Thyroid gland (tissue), 4 donors: Measurements from ENCODE around the gene PPDPF. TPM values are rescaled to one million over a fixed set of nuclear protein-coding genes. Genes with fewer than 3 reads are reported as not detected.

Experiments used
- DNase-seq, 2 donors: peaks; one replicate each; pipeline ENCODE4 v3.0.0-alpha.2; 2019
- H3K27ac ChIP-seq, 3 donors: fragments of 200-600 bp; sonication (generic); 1 replicate in 2 of 3; 2 replicates in 1 of 3; pipeline ENCODE4 v1.5.1; 2016 to 2019; ENCODE audit warnings: mild to moderate bottlenecking in 1 of 3, moderate library complexity in 1 of 3
- H3K27me3 ChIP-seq: fragments of 200-600 bp; sonication (generic); one replicate; pipeline ENCODE4 v1.5.1; 2019
- H3K36me3 ChIP-seq, 2 donors: fragments of 200-600 bp; sonication (generic); one replicate each; pipeline ENCODE4 v1.5.1; 2016 to 2019
- H3K4me1 ChIP-seq, 2 donors: fragments of 200-600 bp; sonication (generic); one replicate each; pipeline ENCODE4 v1.5.1; 2017 to 2019
- H3K4me3 ChIP-seq, 3 donors: fragments of 200-600 bp; sonication (generic); replicated peaks in 1 of 3; 1 replicate in 2 of 3; 2 replicates in 1 of 3; pipeline ENCODE4 v1.5.1; 2016; ENCODE audit warnings: mild to moderate bottlenecking in 1 of 3
- H3K9me3 ChIP-seq: fragments of 200-600 bp; sonication (generic); one replicate; pipeline ENCODE4 v1.5.1; 2017
- POLR2A ChIP-seq, 2 donors: fragments of 450-650 bp; IDR thresholded peaks; one replicate each; pipeline ENCODE4 v1.6.1; 2017; ENCODE audit warnings: antibody characterized with exemption in 2 of 2, mild to moderate bottlenecking in 2 of 2, moderate library complexity in 1 of 2
- WGBS, 2 donors: methylation state at CpG; one replicate each; pipeline ENCODE4 v1.1.5; 2017; 5-methylcytosine and 5-hydroxymethylcytosine counted together
- intact Hi-C: fragments of 100-400 bp; cut with DNase I; formaldehyde crosslinking; loops from one replicate; pipeline ENCODE4 v1.15.1; 2023
- total RNA-seq, 4 donors: library from RNA; depleted of rRNA; stranded (reverse); fragments of >200 nt; gene quantifications; one replicate each; pipeline ENCODE4 v1.2.3, GENCODE V29; 2016
- TF ChIP-seq, protein P1 (sequence below), 6 experiments: fragments of 200-600 bp in 3 of 6; fragments of 450-650 bp in 3 of 6; sonication (generic) in 3 of 6; IDR thresholded peaks; one replicate each; pipeline ENCODE4 v1.5.1; 2016 to 2019; ENCODE audit warnings: antibody characterized with exemption in 6 of 6, mild to moderate bottlenecking in 2 of 6, inconsistent platforms in 1 of 6, moderate library complexity in 1 of 6

Gene PPDPF
- total RNA-seq, 4 donors from 2014 or later, result 82.0 to 226 (median 146) TPM

DNA sequence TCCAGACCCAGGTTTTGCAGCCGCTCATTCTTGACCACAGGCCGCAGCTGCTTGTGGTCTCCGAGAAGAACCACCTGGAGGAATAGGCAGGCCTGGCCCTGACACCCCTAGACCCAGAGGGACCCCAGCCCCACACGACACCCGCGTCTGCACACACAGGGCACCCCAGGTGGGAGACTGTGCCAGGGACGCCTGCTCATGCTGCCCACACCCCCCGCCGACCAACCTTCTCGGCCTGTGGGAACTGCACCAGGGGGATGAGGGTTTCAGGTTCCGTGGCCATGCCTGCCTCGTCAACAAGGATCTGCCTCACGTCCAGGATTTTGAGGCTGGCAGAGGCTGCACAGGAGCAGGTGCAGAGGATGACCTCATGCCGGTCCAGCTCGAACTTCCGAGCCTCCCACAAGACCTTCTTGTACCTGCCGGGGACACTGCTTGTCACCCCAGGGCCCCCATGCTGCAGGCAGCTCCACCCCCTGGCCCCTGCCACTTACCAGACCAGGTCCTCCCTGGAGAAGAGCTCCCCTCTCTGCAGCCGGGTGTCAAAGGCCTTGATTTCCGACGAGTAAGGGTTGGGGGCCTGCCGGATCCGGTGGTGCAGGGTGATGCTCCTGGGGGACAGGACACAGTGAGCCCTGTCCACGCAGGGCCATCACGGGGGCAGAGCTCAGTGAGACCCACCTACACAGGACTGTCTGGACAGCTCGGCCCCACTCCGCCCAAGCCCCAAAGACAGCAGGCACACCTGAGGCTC is 40.5 kb downstream of the PPDPF start:
- WGBS, 2 donors, result 89 to 94% methylated on average over 10 to 14 of the region's 26 CpGs
- Histone ChIP-seq H3K36me3 (peaks cover 44 to 55% of the 10 kb centered on the region in 2 donors), H3K27ac (no peak overlapping the region), H3K9me3 (no peaks in the 10 kb centered on the region), H3K27me3 (no peaks in the 10 kb centered on the region), H3K4me3 (no peak overlapping the region), H3K4me1 (no peaks in the 10 kb centered on the region)
- TF ChIP-seq POLR2A (IDR thresholded peaks at IDR 0.05), result no peak
- TF ChIP-seq, protein P1, sequence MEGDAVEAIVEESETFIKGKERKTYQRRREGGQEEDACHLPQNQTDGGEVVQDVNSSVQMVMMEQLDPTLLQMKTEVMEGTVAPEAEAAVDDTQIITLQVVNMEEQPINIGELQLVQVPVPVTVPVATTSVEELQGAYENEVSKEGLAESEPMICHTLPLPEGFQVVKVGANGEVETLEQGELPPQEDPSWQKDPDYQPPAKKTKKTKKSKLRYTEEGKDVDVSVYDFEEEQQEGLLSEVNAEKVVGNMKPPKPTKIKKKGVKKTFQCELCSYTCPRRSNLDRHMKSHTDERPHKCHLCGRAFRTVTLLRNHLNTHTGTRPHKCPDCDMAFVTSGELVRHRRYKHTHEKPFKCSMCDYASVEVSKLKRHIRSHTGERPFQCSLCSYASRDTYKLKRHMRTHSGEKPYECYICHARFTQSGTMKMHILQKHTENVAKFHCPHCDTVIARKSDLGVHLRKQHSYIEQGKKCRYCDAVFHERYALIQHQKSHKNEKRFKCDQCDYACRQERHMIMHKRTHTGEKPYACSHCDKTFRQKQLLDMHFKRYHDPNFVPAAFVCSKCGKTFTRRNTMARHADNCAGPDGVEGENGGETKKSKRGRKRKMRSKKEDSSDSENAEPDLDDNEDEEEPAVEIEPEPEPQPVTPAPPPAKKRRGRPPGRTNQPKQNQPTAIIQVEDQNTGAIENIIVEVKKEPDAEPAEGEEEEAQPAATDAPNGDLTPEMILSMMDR (IDR thresholded peaks at IDR 0.05), result no peak
- no peak for DNase-seq
- intact Hi-C loops, result no loop called here

DNA sequence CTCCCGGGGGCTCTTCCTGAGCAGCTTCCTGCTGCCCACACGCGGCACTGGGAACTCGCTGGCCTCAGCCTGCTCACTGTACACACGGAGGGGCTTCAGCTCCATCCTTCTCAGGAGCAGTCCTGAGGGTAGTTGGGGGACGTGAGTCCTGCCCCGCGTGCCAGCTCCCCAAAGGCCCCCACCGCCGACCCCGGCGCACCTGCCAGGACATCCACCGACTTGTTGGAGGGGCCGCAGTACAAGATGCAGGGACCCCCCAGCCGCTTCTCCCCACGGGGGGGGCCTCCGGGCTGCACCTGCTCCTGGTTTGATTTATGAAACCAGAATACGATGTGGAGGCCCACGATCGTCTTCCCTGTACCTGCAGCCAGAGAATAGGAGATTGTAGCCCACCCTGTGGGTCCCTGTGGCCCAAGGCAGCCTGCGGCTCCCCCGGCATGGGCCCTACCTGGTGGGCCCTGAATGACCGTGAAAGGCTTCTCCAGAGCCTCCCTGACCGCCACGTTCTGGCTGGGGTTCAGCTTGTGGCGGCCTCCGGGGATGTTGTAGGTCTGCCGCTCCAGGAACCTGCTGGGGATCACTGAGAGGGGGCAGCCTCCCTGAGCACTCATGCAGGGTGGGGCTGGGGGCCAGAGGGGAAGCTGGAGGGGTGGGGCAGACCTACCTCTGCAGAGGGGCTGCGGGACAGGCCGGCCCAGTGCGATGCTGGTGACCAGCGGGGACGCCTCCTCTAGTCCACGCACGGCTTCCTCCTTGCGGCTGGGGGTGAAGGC is 41.2 kb downstream of the PPDPF start:
- Histone ChIP-seq H3K36me3 (peaks cover 44 to 55% of the 10 kb centered on the region in 2 donors), H3K9me3 (no peaks in the 10 kb centered on the region), H3K27ac (no peak overlapping the region), H3K27me3 (no peaks in the 10 kb centered on the region), H3K4me3 (no peak overlapping the region), H3K4me1 (no peaks in the 10 kb centered on the region)
- no peak for DNase-seq
- 83 to 94% methylated on average over 5 to 17 of the region's 36 CpGs for WGBS, 2 donors
- intact Hi-C loops, result no loop called here
- TF ChIP-seq POLR2A (IDR thresholded peaks at IDR 0.05), result no peak
- TF ChIP-seq, protein P1 (IDR thresholded peaks at IDR 0.05), result no peak

DNA sequence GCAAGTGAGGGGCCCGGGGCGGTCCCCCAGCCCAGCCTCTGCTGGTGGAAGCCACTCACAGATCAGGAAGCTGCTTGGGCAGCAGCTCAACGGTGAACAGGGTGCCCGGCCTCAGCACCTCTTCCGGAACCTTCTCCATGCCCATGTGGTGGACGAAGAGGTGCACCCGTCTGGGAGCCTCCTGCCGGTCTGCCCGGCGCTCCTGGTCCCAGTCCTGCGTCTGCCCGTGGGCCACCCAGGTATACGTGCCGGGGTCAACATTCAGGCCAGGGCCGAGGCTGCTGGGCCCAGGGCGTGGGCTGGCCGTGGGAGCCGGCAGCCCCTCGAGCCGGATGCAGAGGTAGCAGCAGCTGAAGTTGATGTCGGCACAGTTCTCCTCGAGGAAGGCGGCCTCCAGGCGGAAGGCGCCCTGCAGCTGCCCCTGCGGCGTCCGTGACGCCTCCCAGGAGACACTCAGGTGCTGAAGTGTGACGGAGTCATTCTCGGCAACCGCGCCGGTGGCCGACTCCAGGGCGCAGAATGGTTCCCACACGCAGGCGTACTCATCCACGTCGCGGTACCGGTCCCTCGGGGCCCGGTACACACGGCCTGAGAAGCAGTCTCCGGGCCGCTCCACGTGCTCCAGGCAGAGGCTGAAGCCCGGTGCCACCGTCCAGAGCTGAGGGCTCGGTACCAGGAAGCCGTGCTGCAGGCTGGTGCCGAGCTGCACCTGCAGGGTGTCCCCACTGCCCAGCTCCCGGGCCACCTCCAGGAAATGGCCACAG is 42.1 kb downstream of the PPDPF start:
- intact Hi-C loops, result no loop called here
- no peak overlapping the region for H3K4me3 ChIP-seq
- H3K9me3 ChIP-seq, result no peaks in the 10 kb centered on the region
- no peaks in the 10 kb centered on the region for H3K4me1 ChIP-seq
- DNase-seq, result no peak
- no peaks in the 10 kb centered on the region for H3K27me3 ChIP-seq
- no peak for TF ChIP-seq POLR2A (IDR thresholded peaks at IDR 0.05)
- TF ChIP-seq, protein P1 (IDR thresholded peaks at IDR 0.05), result no peak
- H3K27ac ChIP-seq, result no peak overlapping the region
- WGBS, 2 donors, result 83 to 95% methylated on average over 7 to 30 of the region's 54 CpGs
- peaks cover 44 to 55% of the 10 kb centered on the region in 2 donors for H3K36me3 ChIP-seq

DNA sequence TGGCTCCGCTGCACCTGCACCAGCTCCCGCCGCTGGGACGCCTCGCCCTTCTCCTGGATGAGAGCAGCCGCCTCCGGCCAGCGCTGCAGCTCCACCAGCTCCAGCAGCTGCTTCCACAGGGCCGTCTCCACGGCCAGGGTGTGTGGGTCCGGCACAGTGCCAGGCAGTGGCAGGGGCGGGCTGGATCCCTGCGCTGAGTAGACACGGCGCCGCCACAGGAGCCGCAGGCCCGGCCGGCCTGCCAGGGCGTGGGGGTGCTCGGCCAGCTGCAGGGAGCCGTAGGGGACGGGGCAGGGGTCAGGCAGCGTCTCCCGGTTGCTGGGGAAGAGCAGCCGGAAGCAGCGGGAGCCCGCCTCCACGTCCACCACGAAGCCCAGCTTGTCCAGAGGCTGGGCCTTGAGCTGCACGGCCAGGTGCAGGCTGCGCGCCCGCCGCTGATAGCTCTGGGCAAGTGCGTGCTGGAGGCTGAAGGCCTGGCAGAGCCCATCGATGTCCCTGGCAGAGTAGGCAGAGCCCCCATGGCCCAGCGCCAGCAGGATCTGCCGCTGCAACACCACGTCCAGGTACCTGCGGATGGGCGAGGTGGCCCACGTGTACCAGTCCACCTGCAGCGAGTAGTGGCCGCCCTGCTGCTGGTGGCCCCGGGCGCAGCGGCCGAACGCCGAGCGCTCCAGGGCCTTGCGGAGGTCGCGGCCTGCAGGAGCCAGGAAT is 42.8 kb downstream of the PPDPF start:
- Histone ChIP-seq H3K36me3 (peaks cover 44 to 55% of the 10 kb centered on the region in 2 donors), H3K9me3 (no peaks in the 10 kb centered on the region), H3K27ac (no peak overlapping the region), H3K27me3 (no peaks in the 10 kb centered on the region), H3K4me3 (no peak overlapping the region), H3K4me1 (no peaks in the 10 kb centered on the region)
- TF ChIP-seq, protein P1 (IDR thresholded peaks at IDR 0.05), result no peak
- no peak for TF ChIP-seq POLR2A (IDR thresholded peaks at IDR 0.05)
- intact Hi-C loops, result no loop called here
- 93 to 98% methylated on average over 18 to 20 of the region's 55 CpGs for WGBS, 2 donors
- no peak for DNase-seq
